Panc1 (cell line): ENCODE results near the gene GMDS. TPM values are rescaled to one million over a fixed set of nuclear protein-coding genes. Genes with fewer than 3 reads are reported as not detected.

Source experiments
- ATAC-seq: fragments of 200-7000 bp; cut with Tn5 transposase; 2 replicates; pipeline ENCODE4 v1.9.1; 2020; ENCODE audit warnings: mild to moderate bottlenecking, moderate library complexity
- BruUV-seq: library from RNA; stranded (reverse); fragments of 400-500 nt; replicated peaks from 2 replicates; lab custom pipeline; 2021; lab: Mats Ljungman, UMichigan
- CTCF ChIA-PET: fragments of 300-600 bp; sonication (Branson Sonifier 250); formaldehyde crosslinking; loops from one replicate; lab custom pipeline; 2022; ENCODE audit warnings: antibody characterized with exemption; lab: Charles Lee
- POLR2A ChIA-PET: fragments of 300-600 bp; sonication (Branson Sonifier 250); formaldehyde crosslinking; loops from one replicate; lab custom pipeline; 2022; ENCODE audit warnings: antibody characterized with exemption; lab: Charles Lee
- DNase-seq: peaks from one replicate; pipeline ENCODE4 v3.0.0-alpha.2; 2010; ENCODE audit warnings: low read depth, low spot score
- H3K27ac ChIP-seq: 2 replicates; pipeline ENCODE4 v1.5.1; 2011; ENCODE audit warnings: mild to moderate bottlenecking, low read length, inconsistent platforms
- H3K27me3 ChIP-seq: fragments of 200-500 bp; sonication (Bioruptor generic); 2 replicates; pipeline ENCODE4 v1.6.0; 2014; ENCODE audit warnings: low read length, inconsistent platforms; ENCODE audit not compliant: control insufficient read depth, insufficient read depth
- H3K36me3 ChIP-seq: fragments of 200-500 bp; sonication (Bioruptor generic); 2 replicates; pipeline ENCODE4 v1.5.1; 2014; ENCODE audit warnings: inconsistent platforms, mild to moderate bottlenecking, low read length, moderate library complexity; ENCODE audit not compliant: control insufficient read depth, insufficient read depth
- H3K4me1 ChIP-seq: 2 replicates; pipeline ENCODE4 v1.5.1; 2011; ENCODE audit warnings: inconsistent platforms, mild to moderate bottlenecking, low read length, moderate library complexity; ENCODE audit not compliant: control insufficient read depth, insufficient read depth
- H3K4me3 ChIP-seq, 2 experiments: 2 replicates each; pipeline ENCODE4 v1.5.1; 2011 to 2012; ENCODE audit warnings: low read depth in 2 of 2, low read length in 2 of 2, mild to moderate bottlenecking in 2 of 2, inconsistent platforms in 1 of 2, moderate library complexity in 1 of 2
- H3K9me3 ChIP-seq: fragments of 200-500 bp; sonication (Bioruptor generic); 2 replicates; pipeline ENCODE4 v1.5.1; 2014; ENCODE audit warnings: low read depth, mild to moderate bottlenecking, inconsistent platforms, low read length, moderate library complexity; ENCODE audit not compliant: control insufficient read depth, insufficient read depth
- CTCF ChIP-seq: fragments of 450-650 bp; IDR thresholded peaks from 2 replicates; pipeline ENCODE4 v1.5.1; 2017; ENCODE audit warnings: mild to moderate bottlenecking
- POLR2AphosphoS5 ChIP-seq: IDR thresholded peaks from 2 replicates; pipeline ENCODE4 v1.6.1; 2012; ENCODE audit warnings: mild to moderate bottlenecking, low read depth, low read length, moderate library complexity
- SIN3A ChIP-seq: IDR thresholded peaks from 2 replicates; pipeline ENCODE4 v1.6.1; 2012; ENCODE audit warnings: low read depth, mild to moderate bottlenecking, low read length, moderate library complexity, borderline replicate concordance; ENCODE audit not compliant: insufficient read depth
- TCF7L2 ChIP-seq: IDR thresholded peaks from 2 replicates; pipeline ENCODE4 v1.6.1; 2011; ENCODE audit warnings: mild to moderate bottlenecking, low read depth, low read length, inconsistent platforms
- in situ Hi-C: cut with HindIII; loops from 2 replicates; pipeline ENCODE4 v1.10.0; 2016; ENCODE audit warnings: low sequenced_read_pairs, low pct_unique_long_range_greater_than_20kb
- intact Hi-C: fragments of 100-400 bp; cut with micrococcal nuclease; formaldehyde crosslinking; loops from one replicate; pipeline ENCODE4 v1.10.0; 2022; ENCODE audit not compliant: unreplicated experiment
- total RNA-seq: library from RNA; stranded (reverse); gene quantifications from one replicate; pipeline ENCODE4 v1.2.1, GENCODE V29; 2021; ENCODE audit not compliant: unreplicated experiment
- TF ChIP-seq, protein P1 (sequence below), 2 experiments: IDR thresholded peaks; 2 replicates each; pipeline ENCODE4 v1.6.1; 2011 to 2012; ENCODE audit warnings: low read depth in 2 of 2, control low read depth in 1 of 2, low read length in 1 of 2, mild to moderate bottlenecking in 1 of 2, moderate library complexity in 1 of 2; ENCODE audit not compliant: insufficient read depth in 1 of 2

GMDS gene
- total RNA-seq, 1 experiment from 2014 or later, result 9.8 TPM

DNA sequence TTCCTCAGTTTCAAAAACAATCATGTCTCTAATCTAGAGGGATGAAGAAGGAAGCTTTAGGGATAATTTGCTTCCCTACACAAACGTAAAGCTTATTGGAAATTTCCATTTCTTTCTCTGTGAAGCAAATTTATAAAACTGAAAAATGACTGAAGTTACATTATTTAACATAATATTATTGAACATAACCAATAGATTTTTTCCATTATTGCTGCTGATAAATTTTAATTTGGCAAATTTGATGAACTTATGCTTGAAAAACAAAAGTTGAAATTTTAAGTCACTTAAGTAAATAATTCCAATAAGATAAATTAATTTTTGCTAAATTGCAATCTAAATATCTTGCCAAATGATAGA is 140.9 kb downstream of the GMDS start:
- peaks cover 3% of the 10 kb centered on the region; the same call in 1 of the 2 replicates for H3K4me1 ChIP-seq
- ChIA-PET CTCF (interaction anchor here (0.5 to 1.4 kb wide), 6 partner anchors 32 to 646 kb away, joined by 3 to 7 read pairs (median 4); no protein-coding TSS in a partner anchor), POLR2A (interaction anchor here (0.5 kb wide), 1 partner anchor 130 kb away, joined by 6 read pairs; no protein-coding TSS in a partner anchor)
- H3K36me3 ChIP-seq, result no peaks in the 10 kb centered on the region
- no peak for ATAC-seq
- H3K27me3 ChIP-seq, result no peaks in the 10 kb centered on the region
- in situ Hi-C loops, result no loop called here
- BruUV-seq, result no TSS peak
- no peak for DNase-seq
- no peaks in the 10 kb centered on the region for H3K9me3 ChIP-seq
- intact Hi-C loops, result loop anchor here (5.0 to 10.0 kb wide), 2 partner anchors 250 to 502 kb away; no protein-coding TSS in a partner anchor
- H3K27ac ChIP-seq, result no peak overlapping the region
- H3K4me3 ChIP-seq, result no peak overlapping the region
- TF ChIP-seq, protein P1, sequence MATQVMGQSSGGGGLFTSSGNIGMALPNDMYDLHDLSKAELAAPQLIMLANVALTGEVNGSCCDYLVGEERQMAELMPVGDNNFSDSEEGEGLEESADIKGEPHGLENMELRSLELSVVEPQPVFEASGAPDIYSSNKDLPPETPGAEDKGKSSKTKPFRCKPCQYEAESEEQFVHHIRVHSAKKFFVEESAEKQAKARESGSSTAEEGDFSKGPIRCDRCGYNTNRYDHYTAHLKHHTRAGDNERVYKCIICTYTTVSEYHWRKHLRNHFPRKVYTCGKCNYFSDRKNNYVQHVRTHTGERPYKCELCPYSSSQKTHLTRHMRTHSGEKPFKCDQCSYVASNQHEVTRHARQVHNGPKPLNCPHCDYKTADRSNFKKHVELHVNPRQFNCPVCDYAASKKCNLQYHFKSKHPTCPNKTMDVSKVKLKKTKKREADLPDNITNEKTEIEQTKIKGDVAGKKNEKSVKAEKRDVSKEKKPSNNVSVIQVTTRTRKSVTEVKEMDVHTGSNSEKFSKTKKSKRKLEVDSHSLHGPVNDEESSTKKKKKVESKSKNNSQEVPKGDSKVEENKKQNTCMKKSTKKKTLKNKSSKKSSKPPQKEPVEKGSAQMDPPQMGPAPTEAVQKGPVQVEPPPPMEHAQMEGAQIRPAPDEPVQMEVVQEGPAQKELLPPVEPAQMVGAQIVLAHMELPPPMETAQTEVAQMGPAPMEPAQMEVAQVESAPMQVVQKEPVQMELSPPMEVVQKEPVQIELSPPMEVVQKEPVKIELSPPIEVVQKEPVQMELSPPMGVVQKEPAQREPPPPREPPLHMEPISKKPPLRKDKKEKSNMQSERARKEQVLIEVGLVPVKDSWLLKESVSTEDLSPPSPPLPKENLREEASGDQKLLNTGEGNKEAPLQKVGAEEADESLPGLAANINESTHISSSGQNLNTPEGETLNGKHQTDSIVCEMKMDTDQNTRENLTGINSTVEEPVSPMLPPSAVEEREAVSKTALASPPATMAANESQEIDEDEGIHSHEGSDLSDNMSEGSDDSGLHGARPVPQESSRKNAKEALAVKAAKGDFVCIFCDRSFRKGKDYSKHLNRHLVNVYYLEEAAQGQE (IDR thresholded peaks at IDR 0.05; ENCODE audit: insufficient read depth in 1 of 2, low read depth in 2 of 2, low read length in 1 of 2), result no peak
- TF ChIP-seq SIN3A (no peak), CTCF (peak; percentile 31; the same call in 1 of the 2 replicates)

DNA sequence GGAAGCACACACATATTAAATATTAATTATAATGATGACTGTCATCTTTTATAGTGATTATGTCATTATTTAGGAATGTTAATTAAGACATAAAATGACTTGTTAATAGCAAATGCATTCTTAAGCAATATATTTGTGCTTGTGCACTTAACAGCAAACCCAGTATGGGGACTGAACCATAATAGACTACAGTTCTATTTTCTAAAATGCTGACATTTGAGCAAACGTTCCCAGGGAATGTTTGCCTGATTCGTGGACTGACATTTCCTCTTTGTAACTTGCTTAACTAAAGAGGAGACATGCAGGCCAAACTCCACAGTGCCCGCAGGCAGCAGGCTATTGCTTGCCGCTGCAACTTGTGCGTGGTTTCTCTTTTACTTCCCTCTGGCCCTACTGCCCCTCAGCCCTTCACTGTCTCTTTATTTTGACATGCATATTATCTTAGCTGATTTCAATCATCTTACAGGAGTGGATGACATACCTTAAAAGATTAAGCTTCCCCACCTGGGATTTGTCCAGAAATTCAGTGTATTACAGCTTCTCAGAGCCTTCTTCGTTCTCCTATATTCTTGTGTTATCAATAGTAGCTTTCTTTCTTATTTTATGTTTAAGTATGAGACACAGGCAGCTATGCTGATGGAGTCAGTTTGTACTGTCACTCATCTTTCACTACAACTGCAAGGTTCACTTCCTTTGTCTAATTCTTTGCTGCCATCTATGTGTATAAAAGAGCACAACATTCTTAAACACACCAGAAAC is 141.5 kb downstream of the GMDS start:
- intact Hi-C loops (loop anchor here (5.0 to 10.0 kb wide), 2 partner anchors 251 to 502 kb away; no protein-coding TSS in a partner anchor), in situ Hi-C loops (no loop called here)
- ATAC-seq (peak; percentile 95), DNase-seq (peak; percentile 54)
- CTCF ChIA-PET, result interaction anchor here (0.6 to 1.4 kb wide), 5 partner anchors 33 to 530 kb away, joined by 4 to 7 read pairs (median 5); no protein-coding TSS in a partner anchor
- POLR2A ChIA-PET, result no interaction called here
- Histone ChIP-seq H3K27ac (no peak overlapping the region), H3K9me3 (no peaks in the 10 kb centered on the region), H3K4me1 (peaks cover 3% of the 10 kb centered on the region; the same call in 1 of the 2 replicates), H3K36me3 (no peaks in the 10 kb centered on the region), H3K27me3 (no peaks in the 10 kb centered on the region), H3K4me3 (no peak overlapping the region)
- TF ChIP-seq SIN3A (no peak), POLR2AphosphoS5 (no peak), CTCF (peak; percentile 65; the same call in 1 of the 2 replicates), TCF7L2 (no peak)
- TF ChIP-seq, protein P1 (IDR thresholded peaks at IDR 0.05; ENCODE audit: insufficient read depth in 1 of 2, low read depth in 2 of 2, low read length in 1 of 2), result no peak
- BruUV-seq, result no TSS peak
